H9 (cell line): Measurements from ENCODE around the gene STK35. TPM values are rescaled to one million over a fixed set of nuclear protein-coding genes. Genes with fewer than 3 reads are reported as not detected.

Source experiments
- DNase-seq: peaks from one replicate; pipeline ENCODE4 v3.0.0-alpha.2; 2017
- H2AFZ ChIP-seq: one replicate; pipeline ENCODE4 v1.6.1; 2013; ENCODE audit warnings: mild to moderate bottlenecking, low read length, control low read depth, moderate library complexity
- H2AK5ac ChIP-seq: 2 replicates; pipeline ENCODE4 v1.6.1; 2013; ENCODE audit warnings: low read length, control low read depth, mixed read lengths; ENCODE audit not compliant: insufficient read length
- H2BK120ac ChIP-seq: one replicate; pipeline ENCODE4 v1.6.1; 2013; ENCODE audit warnings: low read depth, mild to moderate bottlenecking, low read length, control low read depth, inconsistent platforms; ENCODE audit not compliant: poor library complexity, severe bottlenecking
- H2BK12ac ChIP-seq: 2 replicates; pipeline ENCODE4 v1.6.1; 2013; ENCODE audit warnings: low read length, control low read depth, mixed read lengths, low read depth; ENCODE audit not compliant: insufficient read length
- H2BK15ac ChIP-seq: 2 replicates; pipeline ENCODE4 v1.6.1; 2013; ENCODE audit warnings: low read depth, low read length, control low read depth
- H2BK20ac ChIP-seq: one replicate; pipeline ENCODE4 v1.6.1; 2013; ENCODE audit warnings: low read depth, mild to moderate bottlenecking, low read length, control low read depth, inconsistent platforms; ENCODE audit not compliant: poor library complexity, severe bottlenecking
- H2BK5ac ChIP-seq: 2 replicates; pipeline ENCODE4 v1.6.1; 2013; ENCODE audit warnings: low read length, control low read depth, mixed read lengths; ENCODE audit not compliant: insufficient read length
- H3K14ac ChIP-seq: 2 replicates; pipeline ENCODE4 v1.6.1; 2013; ENCODE audit warnings: low read length, control low read depth; ENCODE audit not compliant: insufficient read depth
- H3K18ac ChIP-seq: 2 replicates; pipeline ENCODE4 v1.6.1; 2013; ENCODE audit warnings: low read depth, mild to moderate bottlenecking, mixed read lengths, low read length, control low read depth; ENCODE audit not compliant: insufficient read length
- H3K23ac ChIP-seq: 2 replicates; pipeline ENCODE4 v1.6.1; 2013; ENCODE audit warnings: low read length, control low read depth, mixed read lengths, low read depth; ENCODE audit not compliant: insufficient read length
- H3K23me2 ChIP-seq: 2 replicates; pipeline ENCODE4 v1.6.1; 2013; ENCODE audit warnings: low read depth, mild to moderate bottlenecking, mixed read lengths, low read length, control low read depth; ENCODE audit not compliant: insufficient read length, poor library complexity, severe bottlenecking
- H3K27ac ChIP-seq: 2 replicates; pipeline ENCODE4 v1.5.1; 2013; ENCODE audit warnings: low read length, control low read depth, mixed read lengths, low read depth; ENCODE audit not compliant: insufficient read length
- H3K27me3 ChIP-seq: 2 replicates; pipeline ENCODE4 v1.6.1; 2013; ENCODE audit warnings: low read length, control low read depth, inconsistent platforms; ENCODE audit not compliant: insufficient read depth
- H3K4ac ChIP-seq: 2 replicates; pipeline ENCODE4 v1.6.1; 2013; ENCODE audit warnings: low read depth, mild to moderate bottlenecking, control low read depth, inconsistent platforms, low read length, moderate library complexity
- H3K4me1 ChIP-seq: 2 replicates; pipeline ENCODE4 v1.6.1; 2013; ENCODE audit warnings: low read length, control low read depth, inconsistent platforms; ENCODE audit not compliant: insufficient read depth
- H3K4me2 ChIP-seq: 2 replicates; pipeline ENCODE4 v1.6.1; 2013; ENCODE audit warnings: low read length, control low read depth, mixed read lengths; ENCODE audit not compliant: insufficient read length, insufficient read depth
- H3K56ac ChIP-seq: 2 replicates; pipeline ENCODE4 v1.6.1; 2013; ENCODE audit warnings: low read depth, mild to moderate bottlenecking, mixed read lengths, low read length, control low read depth; ENCODE audit not compliant: insufficient read length
- H3K79me1 ChIP-seq: 2 replicates; pipeline ENCODE4 v1.6.1; 2013; ENCODE audit warnings: low read depth, mild to moderate bottlenecking, moderate library complexity, low read length, control low read depth, inconsistent platforms; ENCODE audit not compliant: insufficient read depth, poor library complexity, severe bottlenecking
- H3K79me2 ChIP-seq: 2 replicates; pipeline ENCODE4 v1.6.1; 2013; ENCODE audit warnings: low read length, control low read depth, inconsistent platforms; ENCODE audit not compliant: insufficient read depth
- H3K9ac ChIP-seq: 2 replicates; pipeline ENCODE4 v1.6.1; 2013; ENCODE audit warnings: low read length, control low read depth, mixed read lengths; ENCODE audit not compliant: insufficient read length; ENCODE audit errors: extremely low read depth
- H3K9me3 ChIP-seq: one replicate; pipeline ENCODE4 v1.6.1; 2013; ENCODE audit warnings: low read depth, low read length, inconsistent platforms; ENCODE audit not compliant: control insufficient read depth
- H3T11ph ChIP-seq: one replicate; pipeline ENCODE4 v1.6.1; 2013; ENCODE audit warnings: mild to moderate bottlenecking, low read length, control low read depth, inconsistent platforms
- H4K20me1 ChIP-seq: one replicate; pipeline ENCODE4 v1.6.1; 2013; ENCODE audit not compliant: control insufficient read depth, insufficient read length, insufficient read depth
- H4K5ac ChIP-seq: 2 replicates; pipeline ENCODE4 v1.6.1; 2013; ENCODE audit warnings: low read depth, mild to moderate bottlenecking, mixed read lengths, low read length, control low read depth; ENCODE audit not compliant: insufficient read length
- H4K8ac ChIP-seq: replicated peaks from 2 replicates; pipeline ENCODE4 v1.6.1; 2013; ENCODE audit warnings: low read length, control low read depth, mixed read lengths, low read depth; ENCODE audit not compliant: insufficient read length
- H4K91ac ChIP-seq: 2 replicates; pipeline ENCODE4 v1.6.1; 2013; ENCODE audit warnings: low read depth, mild to moderate bottlenecking, moderate library complexity, mixed read lengths, low read length, control low read depth; ENCODE audit not compliant: insufficient read length
- H3K27ac Mint-ChIP-seq, 3 experiments: 2 replicates in 2 of 3; 3 replicates in 1 of 3; pipeline ENCODE4 v1.8.0; 2020 to 2021; ENCODE audit warnings: mixed read lengths in 3 of 3, mild to moderate bottlenecking in 1 of 3, moderate library complexity in 1 of 3
- H3K27me3 Mint-ChIP-seq: 2 replicates; pipeline ENCODE4 v1.8.0; 2021; ENCODE audit warnings: low read depth, mild to moderate bottlenecking, moderate library complexity, mixed read lengths
- H3K36me3 Mint-ChIP-seq, 3 experiments: 2 replicates in 2 of 3; 3 replicates in 1 of 3; pipeline ENCODE4 v1.8.0; 2020 to 2021; ENCODE audit warnings: low read depth in 3 of 3, mixed read lengths in 3 of 3; ENCODE audit not compliant: insufficient read depth in 1 of 3
- H3K4me1 Mint-ChIP-seq, 2 experiments: 2 replicates each; pipeline ENCODE4 v1.8.0; 2020; ENCODE audit warnings: mixed read lengths in 2 of 2
- H3K4me3 Mint-ChIP-seq, 2 experiments: 2 replicates in 1 of 2; 3 replicates in 1 of 2; pipeline ENCODE4 v1.8.0; 2020 to 2021; ENCODE audit warnings: mild to moderate bottlenecking in 2 of 2, mixed read lengths in 2 of 2, moderate library complexity in 1 of 2
- H3K9me3 Mint-ChIP-seq, 2 experiments: 2 replicates in 1 of 2; 3 replicates in 1 of 2; pipeline ENCODE4 v1.8.0; 2020; ENCODE audit warnings: mild to moderate bottlenecking in 2 of 2, mixed read lengths in 2 of 2, moderate library complexity in 1 of 2
- CTCF ChIP-seq: fragments of 200-600 bp; sonication (generic); conservative IDR thresholded peaks from 3 replicates; pipeline ENCODE4 v1.8.0; 2021; ENCODE audit warnings: antibody characterized with exemption, mild to moderate bottlenecking
- WGBS: extraction: QIAGEN DNeasy Blood & Tissue Kit; methylation state at CpG from one replicate; pipeline ENCODE4 v1.1.7; 2013; ENCODE audit warnings: missing lambda C conversion rate, low lambda C conversion rate, mixed read lengths; ENCODE audit not compliant: insufficient read length; ENCODE audit errors: extremely low coverage; 5-methylcytosine and 5-hydroxymethylcytosine counted together
- total RNA-seq: library from RNA; stranded (reverse); gene quantifications from 2 replicates; pipeline ENCODE4 v1.2.1, GENCODE V29; 2021

Gene STK35
- total RNA-seq, 1 experiment from 2014 or later: 66.2 TPM

GRCh38 chr20:2140561-2140960, 38.9 kb downstream of the STK35 start:
- H2BK20ac ChIP-seq: no peak overlapping the region
- H3K27ac ChIP-seq: no peak overlapping the region

More at GRCh38 chr20:2140561-2140960, 38.9 kb downstream of the STK35 start:
- no peak overlapping the region for H3K56ac ChIP-seq
- no peak for DNase-seq
- no peak overlapping the region for H4K8ac ChIP-seq
- H3K23ac ChIP-seq: no peak overlapping the region
- H3K79me1 ChIP-seq: no peaks in the 10 kb centered on the region
- H4K91ac ChIP-seq: no peak overlapping the region
- Mint-ChIP-seq H3K9me3 (no peaks in the 10 kb centered on the region), H3K4me1 (peaks cover 24 to 25% of the 10 kb centered on the region in 2 experiments), H3K27ac (no peak overlapping the region), H3K36me3 (peaks cover 7 to 20% (median 19%) of the 10 kb centered on the region in 3 experiments), H3K27me3 (no peaks in the 10 kb centered on the region), H3K4me3 (no peak overlapping the region)
- H2AK5ac ChIP-seq: no peak overlapping the region
- H2BK15ac ChIP-seq: no peak overlapping the region
- no peaks in the 10 kb centered on the region for H3K27me3 ChIP-seq
- no peak overlapping the region for H3K9ac ChIP-seq
- no peak overlapping the region for H2BK120ac ChIP-seq
- no peaks in the 10 kb centered on the region for H3K4me1 ChIP-seq
- no peak overlapping the region for H3K4me2 ChIP-seq
- H4K20me1 ChIP-seq: no peaks in the 10 kb centered on the region
- no peak overlapping the region for H2BK5ac ChIP-seq
- no CpG with 5 or more reads among the region's 1 CpG for WGBS
- TF ChIP-seq CTCF: no peak
- H2BK12ac ChIP-seq: no peak overlapping the region
- no peak overlapping the region for H4K5ac ChIP-seq
- H3K23me2 ChIP-seq: no peaks in the 10 kb centered on the region
- no peak overlapping the region for H3K18ac ChIP-seq
- H3K9me3 ChIP-seq: no peaks in the 10 kb centered on the region
- no peak overlapping the region for H3K4ac ChIP-seq
- no peak overlapping the region for H3T11ph ChIP-seq
- H3K14ac ChIP-seq: no peak overlapping the region
- peaks cover 3% of the 10 kb centered on the region; the same call in 1 of the 2 replicates for H3K79me2 ChIP-seq
- H2AFZ ChIP-seq: no peak overlapping the region
